GM12865 (cell line): ENCODE measurements around the gene CD180.

Experiments used
- DNase-seq: peaks from one replicate; pipeline ENCODE4 v3.0.0; 2010; ENCODE audit warnings: low read depth
- H3K4me3 ChIP-seq: 2 replicates; pipeline ENCODE4 v1.5.1; 2011; ENCODE audit warnings: mild to moderate bottlenecking, low read depth, low read length, control low read depth
- CTCF ChIP-seq: IDR thresholded peaks from 2 replicates; pipeline ENCODE4 v1.5.1; 2011; ENCODE audit warnings: low read length, control low read depth, low read depth, inconsistent platforms; ENCODE audit not compliant: insufficient read depth; ENCODE audit errors: missing control alignments

Gene CD180

GRCh38 chr5:67164856-67165525 is 31.6 kb downstream of the CD180 start:
- H3K4me3 ChIP-seq = no peak overlapping the region
- no peak for DNase-seq
- TF ChIP-seq CTCF = no peak

- no peak for DNase-seq
- no peak overlapping the region for H3K4me3 ChIP-seq
- TF ChIP-seq CTCF = no peak
These were observed 32.6 kb downstream of the CD180 start for GRCh38 chr5:67163863-67164595.

- TF ChIP-seq CTCF = no peak
- DNase-seq = no peak
- H3K4me3 ChIP-seq = no peak overlapping the region
These were observed 33.3 kb downstream of the CD180 start for GRCh38 chr5:67163231-67163756.

GRCh38 chr5:67161767-67162166 is 34.8 kb downstream of the CD180 start:
- no peak for TF ChIP-seq CTCF
- no peak overlapping the region for H3K4me3 ChIP-seq
- no peak for DNase-seq

- DNase-seq = no peak
- no peak for TF ChIP-seq CTCF
- no peak overlapping the region for H3K4me3 ChIP-seq
These were observed 35.6 kb downstream of the CD180 start for GRCh38 chr5:67160985-67161384.

- no peak for TF ChIP-seq CTCF
- DNase-seq = no peak
These were observed 36.3 kb downstream of the CD180 start for GRCh38 chr5:67160272-67160671.

More at GRCh38 chr5:67160272-67160671, 36.3 kb downstream of the CD180 start:
- H3K4me3 ChIP-seq = no peak overlapping the region
